Neural cell (in vitro differentiated cells): ENCODE measurements around the gene FLVCR1. TPM values are rescaled to one million over a fixed set of nuclear protein-coding genes. Genes with fewer than 3 reads are reported as not detected.

Source experiments
- H2AFZ ChIP-seq: fragments of 200-600, 300-800 bp; sonication (generic), shearing (Covaris generic); 2 replicates; pipeline ENCODE4 v1.6.0; 2014; ENCODE audit warnings: low read depth, mild to moderate bottlenecking, antibody characterized with exemption, low read length, moderate library complexity
- H3F3A ChIP-seq: fragments of 200-600 bp; shearing (Covaris generic); 2 replicates; pipeline ENCODE4 v1.6.1; 2016; ENCODE audit warnings: mild to moderate bottlenecking, moderate library complexity, mixed read lengths, antibody characterized with exemption, low read length; ENCODE audit not compliant: insufficient read depth, poor library complexity, severe bottlenecking
- H3K27ac ChIP-seq: fragments of 200-600, 300-800 bp; sonication (generic), shearing (Covaris generic); 2 replicates; pipeline ENCODE4 v1.5.1; 2014; ENCODE audit warnings: mild to moderate bottlenecking, low read length, moderate library complexity
- H3K27me3 ChIP-seq: fragments of 300-800, 200-600 bp; sonication (generic), shearing (Covaris generic); 2 replicates; pipeline ENCODE4 v1.6.0; 2014; ENCODE audit warnings: mild to moderate bottlenecking, low read depth, low read length, moderate library complexity; ENCODE audit not compliant: insufficient read depth
- H3K36me3 ChIP-seq: fragments of 300-800, 200-600 bp; sonication (generic), shearing (Covaris generic); 2 replicates; pipeline ENCODE4 v1.5.1; 2014; ENCODE audit warnings: mild to moderate bottlenecking, antibody characterized with exemption, low read length, moderate library complexity; ENCODE audit not compliant: insufficient read depth
- H3K4me2 ChIP-seq: fragments of 300-800, 200-600 bp; sonication (generic), shearing (Covaris generic); 2 replicates; pipeline ENCODE4 v1.6.0; 2014; ENCODE audit warnings: mild to moderate bottlenecking, low read length
- H3K4me3 ChIP-seq: fragments of 300-800, 200-600 bp; sonication (generic), shearing (Covaris generic); 2 replicates; pipeline ENCODE4 v1.5.1; 2014; ENCODE audit warnings: mild to moderate bottlenecking, low read length, moderate library complexity
- H3K79me2 ChIP-seq: fragments of 200-600 bp; shearing (Covaris generic); replicated peaks from 2 replicates; pipeline ENCODE4 v1.6.0; 2014; ENCODE audit warnings: mild to moderate bottlenecking, low read length, moderate library complexity; ENCODE audit not compliant: insufficient read depth
- H3K9ac ChIP-seq: fragments of 300-800, 200-600 bp; sonication (generic), shearing (Covaris generic); 2 replicates; pipeline ENCODE4 v1.6.1; 2016; ENCODE audit warnings: mild to moderate bottlenecking, low read length, mixed read lengths
- H3K9me2 ChIP-seq: fragments of 200-600 bp; shearing (Covaris generic); 2 replicates; pipeline ENCODE4 v1.6.1; 2016; ENCODE audit warnings: mild to moderate bottlenecking, low read length, mixed read lengths; ENCODE audit not compliant: insufficient read depth
- H3K9me3 ChIP-seq: fragments of 200-600, 300-800 bp; sonication (generic), shearing (Covaris generic); 2 replicates; pipeline ENCODE4 v1.6.1; 2016; ENCODE audit warnings: mild to moderate bottlenecking, mixed run types, low read length, moderate library complexity, mixed read lengths
- H4K20me1 ChIP-seq: fragments of 200-600 bp; shearing (Covaris generic); 2 replicates; pipeline ENCODE4 v1.6.1; 2016; ENCODE audit warnings: mild to moderate bottlenecking, mixed run types; ENCODE audit not compliant: insufficient read depth
- EP300 ChIP-seq: fragments of 450-650 bp; conservative IDR thresholded peaks from 2 replicates; pipeline ENCODE4 v1.6.1; 2014; ENCODE audit warnings: antibody characterized with exemption, mild to moderate bottlenecking, moderate library complexity; ENCODE audit not compliant: poor library complexity, severe bottlenecking
- EZH2 ChIP-seq: fragments of 200-600, 300-800 bp; shearing (Covaris generic), sonication (generic); IDR thresholded peaks from 2 replicates; pipeline ENCODE4 v1.6.1; 2014; ENCODE audit warnings: antibody characterized with exemption, low read length, borderline replicate concordance, mild to moderate bottlenecking; ENCODE audit not compliant: insufficient read depth, poor library complexity, severe bottlenecking
- MXI1 ChIP-seq: fragments of 450-650 bp; conservative IDR thresholded peaks from 2 replicates; pipeline ENCODE4 v1.6.1; 2014; ENCODE audit warnings: antibody characterized with exemption, mild to moderate bottlenecking; ENCODE audit not compliant: poor library complexity, severe bottlenecking
- POLR2AphosphoS5 ChIP-seq: IDR thresholded peaks from 2 replicates; pipeline ENCODE4 v1.6.1; 2012
- RAD21 ChIP-seq: fragments of 450-650 bp; conservative IDR thresholded peaks from 2 replicates; pipeline ENCODE4 v1.6.1; 2014; ENCODE audit warnings: antibody characterized with exemption, mild to moderate bottlenecking, moderate library complexity
- SMC3 ChIP-seq: fragments of 450-650 bp; conservative IDR thresholded peaks from 2 replicates; pipeline ENCODE4 v1.6.1; 2014; ENCODE audit warnings: antibody characterized with exemption, mild to moderate bottlenecking, moderate library complexity; ENCODE audit not compliant: poor library complexity
- TAF1 ChIP-seq: IDR thresholded peaks from 2 replicates; pipeline ENCODE4 v1.6.1; 2012; ENCODE audit warnings: low read depth
- polyA plus RNA-seq: library from polyadenylated mRNA; depleted of rRNA; stranded (reverse); fragments of >200 nt; gene quantifications from 2 replicates; pipeline ENCODE4 v1.2.3, GENCODE V29; 2014
- TF ChIP-seq, protein P1 (sequence below): fragments of 450-650 bp; IDR thresholded peaks from 2 replicates; pipeline ENCODE4 v1.5.1; 2014; ENCODE audit warnings: antibody characterized with exemption, mild to moderate bottlenecking, moderate library complexity; ENCODE audit not compliant: poor library complexity, severe bottlenecking
- TF ChIP-seq, protein P2 (sequence below): IDR thresholded peaks from 2 replicates; pipeline ENCODE4 v1.6.1; 2012; ENCODE audit warnings: borderline replicate concordance

Gene FLVCR1
- polyA plus RNA-seq, 1 donor from 2014 or later, result 37.8 TPM

DNA sequence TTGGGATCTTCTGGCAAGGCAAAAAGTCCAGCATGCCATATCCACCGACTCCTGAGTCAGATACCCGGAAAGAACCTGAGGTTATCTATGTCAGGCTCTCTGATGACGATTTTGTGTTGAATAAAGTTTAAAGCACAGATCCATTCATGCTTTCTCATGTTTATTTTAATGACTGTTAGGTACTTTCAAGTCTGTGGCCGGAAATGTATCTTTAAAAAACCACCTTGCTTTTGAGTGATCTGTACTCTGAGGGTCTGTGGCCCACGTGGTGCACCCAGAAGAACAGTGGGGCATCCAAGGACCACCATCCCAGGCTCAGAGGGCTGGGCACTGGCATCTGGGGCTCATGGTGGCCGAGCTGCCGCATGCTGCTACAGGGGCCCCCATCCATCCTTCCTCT, 62.2 kb downstream of the FLVCR1 start:
- Histone ChIP-seq H4K20me1 (no peaks in the 10 kb centered on the region), H3F3A (no peaks in the 10 kb centered on the region), H3K4me2 (no peak overlapping the region), H3K4me3 (no peak overlapping the region), H3K27ac (no peak overlapping the region), H3K79me2 (no peaks in the 10 kb centered on the region), H3K9me2 (no peaks in the 10 kb centered on the region), H3K9ac (no peak overlapping the region), H3K9me3 (no peaks in the 10 kb centered on the region), H2AFZ (no peak overlapping the region), H3K27me3 (no peaks in the 10 kb centered on the region), H3K36me3 (no peaks in the 10 kb centered on the region)
- no peak for TF ChIP-seq MXI1
- no peak for TF ChIP-seq EP300
- TF ChIP-seq, protein P1, sequence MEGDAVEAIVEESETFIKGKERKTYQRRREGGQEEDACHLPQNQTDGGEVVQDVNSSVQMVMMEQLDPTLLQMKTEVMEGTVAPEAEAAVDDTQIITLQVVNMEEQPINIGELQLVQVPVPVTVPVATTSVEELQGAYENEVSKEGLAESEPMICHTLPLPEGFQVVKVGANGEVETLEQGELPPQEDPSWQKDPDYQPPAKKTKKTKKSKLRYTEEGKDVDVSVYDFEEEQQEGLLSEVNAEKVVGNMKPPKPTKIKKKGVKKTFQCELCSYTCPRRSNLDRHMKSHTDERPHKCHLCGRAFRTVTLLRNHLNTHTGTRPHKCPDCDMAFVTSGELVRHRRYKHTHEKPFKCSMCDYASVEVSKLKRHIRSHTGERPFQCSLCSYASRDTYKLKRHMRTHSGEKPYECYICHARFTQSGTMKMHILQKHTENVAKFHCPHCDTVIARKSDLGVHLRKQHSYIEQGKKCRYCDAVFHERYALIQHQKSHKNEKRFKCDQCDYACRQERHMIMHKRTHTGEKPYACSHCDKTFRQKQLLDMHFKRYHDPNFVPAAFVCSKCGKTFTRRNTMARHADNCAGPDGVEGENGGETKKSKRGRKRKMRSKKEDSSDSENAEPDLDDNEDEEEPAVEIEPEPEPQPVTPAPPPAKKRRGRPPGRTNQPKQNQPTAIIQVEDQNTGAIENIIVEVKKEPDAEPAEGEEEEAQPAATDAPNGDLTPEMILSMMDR, result no peak
- TF ChIP-seq TAF1, result no peak
- TF ChIP-seq RAD21, result no peak

DNA sequence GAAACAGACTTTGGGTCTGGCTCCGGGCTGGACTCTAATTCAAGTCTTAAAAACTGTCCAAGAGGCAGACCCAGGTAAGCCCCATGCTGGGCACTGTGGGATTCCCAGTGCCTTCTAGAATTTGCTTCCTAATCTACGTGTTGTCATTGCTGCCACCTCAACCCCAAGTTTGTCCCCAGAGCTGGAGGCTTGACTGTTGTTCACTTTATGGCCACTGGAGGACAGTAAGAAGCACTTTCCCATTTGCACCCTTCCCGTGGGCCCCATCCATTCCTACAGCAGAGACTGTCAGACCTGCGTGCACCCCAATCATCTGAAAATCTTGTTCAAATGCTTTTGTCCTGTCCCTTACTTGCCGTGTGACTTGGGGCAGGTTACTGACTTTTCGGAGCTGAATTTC, 62.8 kb downstream of the FLVCR1 start:
- H4K20me1 ChIP-seq, result no peaks in the 10 kb centered on the region
- H3K9me3 ChIP-seq, result no peaks in the 10 kb centered on the region
- H3K27me3 ChIP-seq, result no peaks in the 10 kb centered on the region
- H2AFZ ChIP-seq, result no peak overlapping the region
- no peak overlapping the region for H3K9ac ChIP-seq
- H3K4me2 ChIP-seq, result no peak overlapping the region
- TF ChIP-seq, protein P2, sequence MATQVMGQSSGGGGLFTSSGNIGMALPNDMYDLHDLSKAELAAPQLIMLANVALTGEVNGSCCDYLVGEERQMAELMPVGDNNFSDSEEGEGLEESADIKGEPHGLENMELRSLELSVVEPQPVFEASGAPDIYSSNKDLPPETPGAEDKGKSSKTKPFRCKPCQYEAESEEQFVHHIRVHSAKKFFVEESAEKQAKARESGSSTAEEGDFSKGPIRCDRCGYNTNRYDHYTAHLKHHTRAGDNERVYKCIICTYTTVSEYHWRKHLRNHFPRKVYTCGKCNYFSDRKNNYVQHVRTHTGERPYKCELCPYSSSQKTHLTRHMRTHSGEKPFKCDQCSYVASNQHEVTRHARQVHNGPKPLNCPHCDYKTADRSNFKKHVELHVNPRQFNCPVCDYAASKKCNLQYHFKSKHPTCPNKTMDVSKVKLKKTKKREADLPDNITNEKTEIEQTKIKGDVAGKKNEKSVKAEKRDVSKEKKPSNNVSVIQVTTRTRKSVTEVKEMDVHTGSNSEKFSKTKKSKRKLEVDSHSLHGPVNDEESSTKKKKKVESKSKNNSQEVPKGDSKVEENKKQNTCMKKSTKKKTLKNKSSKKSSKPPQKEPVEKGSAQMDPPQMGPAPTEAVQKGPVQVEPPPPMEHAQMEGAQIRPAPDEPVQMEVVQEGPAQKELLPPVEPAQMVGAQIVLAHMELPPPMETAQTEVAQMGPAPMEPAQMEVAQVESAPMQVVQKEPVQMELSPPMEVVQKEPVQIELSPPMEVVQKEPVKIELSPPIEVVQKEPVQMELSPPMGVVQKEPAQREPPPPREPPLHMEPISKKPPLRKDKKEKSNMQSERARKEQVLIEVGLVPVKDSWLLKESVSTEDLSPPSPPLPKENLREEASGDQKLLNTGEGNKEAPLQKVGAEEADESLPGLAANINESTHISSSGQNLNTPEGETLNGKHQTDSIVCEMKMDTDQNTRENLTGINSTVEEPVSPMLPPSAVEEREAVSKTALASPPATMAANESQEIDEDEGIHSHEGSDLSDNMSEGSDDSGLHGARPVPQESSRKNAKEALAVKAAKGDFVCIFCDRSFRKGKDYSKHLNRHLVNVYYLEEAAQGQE, result no peak
- TF ChIP-seq EP300 (no peak), RAD21 (no peak), TAF1 (no peak), EZH2 (no peak), SMC3 (no peak)
- H3K36me3 ChIP-seq, result no peaks in the 10 kb centered on the region
- H3K27ac ChIP-seq, result no peak overlapping the region
- no peaks in the 10 kb centered on the region for H3K9me2 ChIP-seq
- H3K4me3 ChIP-seq, result no peak overlapping the region
- H3F3A ChIP-seq, result no peaks in the 10 kb centered on the region
- H3K79me2 ChIP-seq, result no peaks in the 10 kb centered on the region

DNA sequence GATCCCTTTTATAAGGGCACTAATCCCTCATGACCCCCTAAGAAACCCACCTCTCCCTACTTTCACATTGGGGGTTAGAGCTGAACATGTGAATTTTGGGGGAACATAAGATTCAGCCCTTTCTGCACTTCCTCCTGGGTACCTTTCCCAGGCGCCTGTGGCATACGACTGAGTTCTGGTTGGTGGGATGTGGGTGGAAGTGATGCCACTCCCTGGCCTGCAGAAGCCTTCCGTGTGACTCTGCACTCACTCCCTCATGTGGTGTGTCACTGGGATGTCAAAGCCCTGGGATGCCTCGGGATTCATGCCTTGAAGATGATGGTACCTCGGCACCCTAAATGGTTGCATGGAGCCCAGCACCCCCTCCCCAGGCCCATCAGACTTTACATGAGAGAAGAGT, 63.9 kb downstream of the FLVCR1 start:
- Histone ChIP-seq H3K79me2 (no peaks in the 10 kb centered on the region), H3K4me2 (no peak overlapping the region), H3F3A (no peaks in the 10 kb centered on the region), H3K9me2 (no peaks in the 10 kb centered on the region), H3K27ac (no peak overlapping the region), H3K4me3 (no peak overlapping the region), H4K20me1 (no peaks in the 10 kb centered on the region), H3K9ac (no peak overlapping the region), H3K27me3 (no peaks in the 10 kb centered on the region), H3K9me3 (no peaks in the 10 kb centered on the region), H3K36me3 (no peaks in the 10 kb centered on the region), H2AFZ (no peak overlapping the region)
- no peak for TF ChIP-seq EP300
- TF ChIP-seq RAD21, result no peak
- TF ChIP-seq SMC3, result no peak
- no peak for TF ChIP-seq MXI1
- TF ChIP-seq, protein P2, result no peak
- TF ChIP-seq POLR2AphosphoS5, result no peak
- TF ChIP-seq, protein P1, result no peak
- no peak for TF ChIP-seq EZH2
- no peak for TF ChIP-seq TAF1
